IPS-NIHi7 (cell line): ENCODE measurements around the gene XRCC3.

Experiments
- DNase-seq: peaks from one replicate; pipeline ENCODE4 v3.0.0; 2012; ENCODE audit warnings: mixed read lengths; ENCODE audit errors: extremely low spot score

Gene XRCC3

DNA sequence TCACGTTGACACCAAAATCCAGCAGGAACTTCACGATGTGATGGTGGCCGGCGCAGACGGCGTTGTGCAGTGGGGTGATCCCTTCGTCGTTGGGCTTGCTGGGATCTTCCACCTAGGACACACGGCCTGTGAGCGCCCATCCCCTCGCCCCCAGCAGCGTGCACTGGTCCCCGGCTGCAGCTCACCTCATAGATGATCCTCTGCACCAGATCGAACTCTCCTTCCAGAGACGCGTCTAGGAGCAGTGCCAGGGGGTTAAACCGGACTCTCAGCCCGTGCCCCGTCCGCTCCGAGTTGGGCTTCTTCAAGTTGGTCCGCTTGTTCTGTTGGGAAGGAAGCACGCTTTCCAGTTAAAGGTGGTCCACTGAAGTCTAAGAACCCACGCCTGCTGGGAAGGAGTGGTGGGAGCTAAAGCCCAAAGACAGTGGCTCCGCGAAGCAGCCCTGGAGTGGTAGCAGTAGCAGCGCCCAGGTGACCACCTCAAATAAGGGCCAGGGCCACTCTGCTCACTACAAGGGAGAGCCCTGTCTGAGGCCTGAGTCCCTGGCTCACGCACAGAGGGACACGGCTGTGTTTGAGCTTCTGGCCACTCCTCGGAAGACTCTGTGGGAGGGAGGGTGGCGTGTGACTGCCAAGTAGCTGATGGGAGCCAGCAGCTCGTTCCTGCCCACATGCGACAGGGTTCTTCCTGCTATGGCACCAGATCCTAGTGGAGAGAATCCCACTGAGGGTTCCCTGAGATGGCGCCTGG, 23.6 kb upstream of the XRCC3 start:
- no peak for DNase-seq

DNA sequence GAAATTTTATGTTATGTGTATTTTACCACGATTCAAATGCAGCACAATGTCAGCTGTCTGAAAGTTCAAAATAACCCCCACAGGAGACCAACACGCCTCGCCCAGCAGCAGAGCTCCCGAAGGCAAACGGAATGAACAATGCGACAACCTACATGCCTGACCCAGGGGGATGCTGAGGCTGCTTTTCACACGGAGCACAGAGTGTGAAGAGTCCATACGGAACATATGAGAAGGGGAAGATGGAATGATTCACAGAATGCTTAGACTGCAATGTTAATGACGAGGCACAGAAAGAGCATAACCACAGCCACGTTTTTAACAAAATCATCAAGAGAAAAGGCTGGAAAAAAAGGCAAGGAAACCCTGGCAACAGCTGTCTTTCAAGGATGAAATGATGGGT, 22.9 kb upstream of the XRCC3 start:
- DNase-seq = no peak

DNA sequence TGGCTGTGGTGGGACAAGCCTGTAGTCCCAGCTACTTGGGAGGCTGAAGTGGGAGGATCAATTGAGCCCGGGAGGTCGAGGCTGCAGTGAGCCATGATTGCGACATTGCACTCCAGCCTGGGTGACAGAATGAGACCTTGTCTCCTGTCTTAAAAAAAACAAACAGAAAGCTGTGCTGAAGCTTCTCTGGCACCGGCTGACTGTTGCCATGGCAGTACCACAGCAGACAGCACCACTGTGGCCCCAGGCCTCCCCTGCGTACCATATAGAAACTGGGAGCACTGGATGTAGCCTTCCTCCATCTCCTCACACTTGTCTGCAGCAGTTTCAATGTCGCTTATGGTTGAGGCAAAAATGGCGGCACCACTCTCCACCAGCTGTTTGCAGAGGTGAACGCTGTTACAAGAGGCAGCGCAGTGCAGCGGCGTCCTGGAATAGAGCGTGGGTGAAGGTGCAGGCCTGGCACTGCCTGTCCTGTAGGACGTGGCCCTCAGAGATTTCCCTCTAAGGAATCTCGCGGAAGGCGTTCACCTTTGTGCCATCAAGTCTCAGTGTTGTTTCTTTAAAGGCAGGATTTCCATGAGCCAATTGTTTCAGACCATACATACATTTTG, 22.3 kb upstream of the XRCC3 start:
- DNase-seq = no peak

DNA sequence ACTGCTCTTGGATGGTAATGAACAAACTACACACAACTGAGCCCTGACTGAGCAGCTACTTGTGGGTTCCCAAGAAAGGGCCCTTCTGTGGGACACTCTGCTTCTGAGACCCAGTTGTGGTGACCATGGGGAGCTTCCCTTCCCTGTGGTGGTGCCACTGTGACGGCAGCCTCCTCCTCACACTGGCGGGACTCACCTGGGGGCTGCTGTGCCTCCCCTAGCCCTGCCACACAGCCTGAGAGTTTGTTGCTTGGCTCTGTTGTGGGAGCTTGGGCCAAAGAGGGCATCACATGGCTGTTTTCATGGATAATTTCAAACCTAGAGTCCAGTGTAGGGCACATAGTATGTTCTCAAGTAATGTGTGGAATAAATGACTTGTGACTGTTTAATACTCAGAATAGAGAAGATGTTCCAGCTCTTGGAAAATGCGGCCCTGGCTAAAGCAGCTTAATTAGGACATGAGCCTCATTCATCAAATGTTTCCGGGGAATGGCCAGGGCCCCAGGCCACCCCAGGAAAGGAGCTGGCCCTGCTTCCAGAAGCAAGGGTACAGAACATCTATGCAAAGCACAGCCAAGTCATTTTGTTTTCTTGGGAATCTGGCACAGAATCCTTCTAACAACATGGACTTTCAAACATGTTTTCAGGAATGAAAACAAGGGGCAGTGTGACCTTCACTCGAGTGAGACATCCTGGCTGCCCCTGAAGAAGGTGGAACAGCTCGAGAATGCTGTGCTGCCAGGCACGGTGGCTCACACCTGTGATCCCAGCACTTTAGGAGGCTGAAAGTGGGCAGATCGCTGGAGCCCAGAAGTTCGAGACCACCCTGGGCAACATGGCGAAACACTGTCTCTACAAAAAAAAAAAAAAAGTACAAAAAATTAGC, 21.5 kb upstream of the XRCC3 start:
- DNase-seq = no peak

DNA sequence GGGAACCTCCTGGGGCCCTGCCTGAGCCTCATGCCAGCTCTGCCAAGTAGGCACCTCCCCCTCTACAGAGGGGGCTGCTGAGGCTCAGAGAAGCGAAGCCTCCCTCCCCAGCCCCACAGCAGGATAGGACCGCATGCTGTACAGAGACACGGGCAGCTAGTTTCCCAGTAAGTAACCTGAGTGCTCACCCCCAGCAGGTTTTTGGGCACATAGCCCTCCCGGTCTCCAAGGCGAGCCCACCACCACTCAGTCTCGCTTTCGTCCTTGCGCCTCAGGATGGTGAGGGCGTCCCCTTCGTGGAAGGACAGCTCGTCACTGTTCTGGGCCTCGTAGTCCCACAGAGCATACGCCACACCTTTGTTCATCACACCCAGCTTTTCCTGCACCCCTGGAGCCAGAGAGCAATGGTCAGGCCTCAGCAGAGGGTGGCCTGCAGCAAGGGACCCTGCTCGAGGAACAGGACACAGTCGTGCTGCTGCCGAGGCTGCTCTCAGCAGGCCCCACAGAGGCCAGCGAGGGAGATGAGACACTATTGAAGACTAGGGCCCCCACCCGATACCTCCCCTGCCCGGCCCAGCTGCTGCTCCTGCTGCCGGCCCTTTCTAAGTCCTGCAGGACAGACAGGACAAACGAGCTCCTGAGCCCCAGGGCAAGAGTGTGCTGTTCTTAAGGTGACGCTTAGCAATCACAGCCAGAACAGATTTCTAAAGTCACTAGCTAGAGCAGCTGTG, 20.7 kb upstream of the XRCC3 start:
- DNase-seq = no peak

DNA sequence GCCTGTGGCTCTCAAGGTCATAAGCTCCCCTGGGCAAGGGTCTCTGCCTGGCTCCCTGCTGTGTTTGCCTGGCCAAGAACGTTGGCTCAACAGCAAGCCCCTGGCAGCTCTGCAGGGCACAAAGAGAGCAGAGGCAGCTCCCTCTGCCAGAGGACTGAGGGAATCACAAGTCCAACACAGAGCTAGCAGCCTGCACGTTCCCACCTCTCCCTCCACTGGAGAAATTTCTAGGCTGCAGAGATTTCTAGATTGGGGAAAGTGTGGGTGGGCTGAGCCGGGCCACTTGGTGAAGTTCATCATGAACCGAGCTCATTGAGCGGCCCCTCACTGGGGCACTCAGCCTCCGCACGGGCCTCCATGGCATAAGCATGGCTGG, 20.2 kb upstream of the XRCC3 start:
- DNase-seq = no peak

DNA sequence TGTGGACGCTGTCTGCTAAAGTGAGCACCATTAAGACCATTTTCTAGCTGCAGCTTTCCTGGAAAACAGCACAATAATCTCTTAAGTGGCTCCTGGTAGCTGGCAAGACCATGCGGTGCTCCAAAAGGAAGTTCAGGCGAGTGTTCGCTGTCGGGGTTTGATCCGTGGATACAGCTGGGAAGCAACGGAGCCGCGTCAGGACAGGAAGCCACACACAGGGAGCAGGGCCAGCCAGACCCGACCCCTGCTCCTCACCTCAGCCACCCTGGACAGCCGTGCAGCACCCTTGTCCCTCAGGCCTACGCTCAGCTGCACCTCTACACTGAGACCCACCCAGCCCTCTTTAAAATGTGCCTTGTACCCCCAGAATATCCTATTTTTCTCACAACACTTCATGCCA, 19.8 kb upstream of the XRCC3 start:
- DNase-seq = no peak

DNA sequence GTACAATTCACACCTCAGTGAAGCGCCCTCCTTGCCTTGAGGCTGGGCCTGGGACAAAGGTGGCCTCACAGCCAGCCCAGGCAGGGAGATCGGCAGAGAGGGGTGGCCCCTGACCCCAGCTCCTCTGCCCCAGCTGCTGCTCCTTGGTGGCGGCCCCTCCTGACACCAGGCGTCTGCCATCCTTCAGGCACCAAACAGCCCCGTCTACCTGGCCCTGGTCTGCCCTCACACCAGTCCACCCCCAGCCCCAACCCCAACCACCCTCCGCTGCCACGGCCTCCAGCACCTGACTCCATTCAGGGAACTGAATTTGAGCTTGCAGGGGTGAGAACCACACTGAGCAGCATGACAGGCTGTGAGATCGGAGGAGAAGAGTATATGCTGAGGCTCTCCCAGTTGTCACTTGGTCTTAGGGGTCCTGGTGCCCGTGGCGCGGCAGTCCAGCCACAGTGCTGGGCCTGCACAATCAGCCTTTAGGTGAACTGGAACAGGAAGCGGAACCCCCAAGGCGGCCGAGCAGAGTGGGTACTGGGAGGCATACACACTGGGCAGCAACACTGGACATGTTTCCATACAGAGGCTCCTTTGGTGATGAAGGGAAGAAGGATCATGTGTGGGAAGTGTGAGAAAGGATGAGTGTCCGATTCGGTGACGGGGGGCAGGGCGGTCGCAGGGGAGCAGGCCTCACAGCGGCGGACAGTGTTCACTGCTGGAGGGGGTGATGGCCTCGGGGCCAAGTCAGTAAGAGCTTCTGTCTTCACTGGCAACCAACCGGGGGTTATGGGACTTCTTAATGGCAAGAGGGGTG, 19.0 kb upstream of the XRCC3 start:
- no peak for DNase-seq

DNA sequence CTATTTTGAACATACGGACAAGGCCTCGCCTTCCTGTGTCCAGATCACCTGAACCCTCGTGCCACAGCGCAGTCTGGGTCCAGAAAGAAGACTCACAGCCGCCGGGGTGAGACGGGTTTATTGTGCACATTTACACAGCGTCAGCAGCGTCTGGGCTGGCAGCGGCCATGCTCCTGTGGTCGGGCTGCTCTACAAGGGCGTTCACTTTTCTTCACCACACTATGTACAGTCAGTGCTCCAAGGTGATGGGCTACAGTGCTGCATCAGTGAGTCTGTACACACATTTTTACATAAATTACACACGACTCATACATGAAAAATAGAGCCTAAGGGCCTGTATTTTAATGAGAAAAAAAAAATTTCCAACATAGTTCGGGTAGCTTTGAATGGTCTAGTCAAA, 18.4 kb upstream of the XRCC3 start:
- no peak for DNase-seq

DNA sequence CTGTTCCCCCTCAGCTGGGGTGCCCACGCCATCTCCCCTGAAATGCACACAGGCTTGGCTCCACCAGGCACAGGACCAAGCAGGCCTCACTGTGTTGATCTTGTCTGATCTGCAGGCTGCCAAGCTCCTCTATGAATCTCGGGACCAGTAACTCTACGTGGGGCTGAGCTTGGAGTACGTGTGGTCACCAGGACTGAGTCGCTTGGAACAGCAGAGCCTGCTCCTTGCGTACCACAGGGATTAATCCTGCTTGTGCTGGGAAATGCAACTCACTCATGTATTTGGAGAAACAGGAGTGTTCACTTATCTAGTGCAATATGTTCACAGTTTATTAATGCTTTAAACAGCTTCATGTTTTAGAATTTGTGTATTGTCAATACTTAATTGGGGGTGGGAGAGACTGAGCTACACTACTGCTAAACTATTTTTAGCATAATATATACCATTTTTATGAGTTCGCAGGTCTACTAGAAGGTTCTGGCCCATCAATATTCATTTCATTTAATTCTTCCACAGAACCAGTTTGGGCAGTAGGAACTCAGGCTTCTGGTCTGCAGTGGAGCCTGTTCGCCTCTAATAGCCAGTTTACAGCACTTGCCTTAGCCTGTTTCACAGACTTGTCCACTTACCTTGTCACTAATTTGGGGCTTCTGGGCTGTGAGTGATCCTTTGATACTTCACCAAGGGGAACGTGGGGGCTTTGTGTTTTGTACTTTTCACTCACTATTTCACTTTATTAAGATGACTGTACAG, 17.8 kb upstream of the XRCC3 start:
- no peak for DNase-seq

DNA sequence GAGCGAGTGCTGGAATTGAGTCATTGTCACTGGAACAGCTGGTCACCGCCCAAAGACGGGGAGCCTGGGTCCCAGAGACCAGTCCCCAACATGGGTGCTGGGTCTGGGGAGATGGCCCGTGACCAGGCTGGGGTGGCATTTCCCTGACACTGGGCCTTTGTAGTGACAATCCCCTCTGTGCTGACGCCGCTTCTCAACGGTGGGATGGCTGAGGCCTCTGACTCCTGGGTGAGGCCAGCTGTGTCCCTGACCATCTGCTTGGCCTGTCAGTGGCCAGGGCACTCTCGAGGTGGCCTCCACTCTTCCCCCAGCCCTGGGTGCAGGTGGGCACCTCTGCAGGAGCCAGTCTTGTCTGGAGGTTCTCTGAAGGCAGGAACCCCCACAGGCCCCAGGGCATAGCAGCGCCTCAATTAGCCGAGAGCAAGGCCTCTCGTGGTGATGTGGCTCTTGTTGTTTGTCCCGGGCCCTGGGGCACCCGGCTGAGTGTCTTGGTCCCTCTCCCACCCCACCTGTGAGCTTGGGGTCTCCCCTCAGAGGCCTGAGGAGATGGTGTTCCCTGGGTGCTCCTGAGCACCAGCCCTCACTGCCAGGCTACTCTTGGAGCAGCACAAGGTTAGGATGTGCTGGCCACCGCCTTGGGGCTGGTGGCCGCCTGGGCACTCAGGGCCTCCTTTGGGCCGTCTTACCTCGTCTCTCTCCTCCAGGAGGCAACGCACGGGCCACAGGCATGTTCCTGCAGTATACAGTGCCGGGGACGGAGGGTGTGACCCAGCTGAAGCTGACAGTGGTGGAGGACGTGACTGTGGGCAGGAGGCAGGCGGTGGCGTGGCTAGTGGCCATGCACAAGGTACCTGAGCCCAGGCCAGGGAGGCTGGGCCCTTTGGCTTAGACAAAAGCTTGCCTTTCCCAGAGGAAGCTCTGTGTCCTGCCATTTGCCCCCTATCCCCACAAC, 16.9 kb upstream of the XRCC3 start:
- no peak for DNase-seq

DNA sequence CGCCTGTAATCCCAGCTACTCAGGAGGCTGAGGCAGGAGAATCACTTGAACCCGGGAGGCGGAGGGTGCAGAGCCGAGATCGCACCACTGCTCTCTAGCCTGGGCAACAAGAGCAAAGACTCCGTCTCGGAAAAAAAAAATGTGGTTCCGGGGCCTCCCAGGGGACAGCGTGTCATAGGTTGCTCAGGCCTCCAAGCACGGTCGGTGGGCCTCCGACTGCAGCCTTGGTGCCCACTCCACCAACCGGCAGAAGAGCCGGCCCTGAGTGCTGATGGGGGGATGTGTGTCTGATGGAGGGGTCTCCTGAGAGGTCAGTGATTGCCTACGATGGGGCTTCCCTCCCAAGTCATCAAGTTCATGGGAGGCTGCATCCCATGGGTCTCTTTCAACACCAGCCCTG, 16.2 kb upstream of the XRCC3 start:
- no peak for DNase-seq

DNA sequence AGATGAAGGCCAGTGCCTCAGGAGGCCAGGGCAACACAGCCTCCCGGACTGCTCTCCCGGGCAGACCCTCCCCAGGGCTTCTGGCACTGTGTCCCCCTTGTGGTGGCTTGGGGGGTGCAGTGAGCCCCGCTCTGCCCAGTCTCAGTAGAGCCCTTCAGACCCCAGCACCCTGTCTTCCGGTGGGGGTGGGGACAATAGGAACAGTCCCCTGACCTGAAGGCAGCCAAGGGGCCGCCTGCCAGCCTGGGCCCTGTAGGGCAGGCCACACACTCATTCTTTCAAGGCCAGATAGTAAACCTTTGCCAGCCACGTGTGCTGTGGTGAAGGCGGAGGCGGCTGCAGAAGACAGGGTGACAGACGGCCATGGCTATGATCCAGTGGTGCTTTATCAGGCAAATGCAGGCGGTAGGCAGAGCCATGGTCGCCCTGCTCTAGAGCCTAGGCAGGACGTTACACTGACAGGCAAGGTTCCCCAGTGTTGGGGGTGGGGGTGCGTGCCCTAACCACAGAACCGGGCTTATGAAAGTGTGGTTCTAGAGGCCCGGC, 15.3 kb upstream of the XRCC3 start:
- DNase-seq = no peak

DNA sequence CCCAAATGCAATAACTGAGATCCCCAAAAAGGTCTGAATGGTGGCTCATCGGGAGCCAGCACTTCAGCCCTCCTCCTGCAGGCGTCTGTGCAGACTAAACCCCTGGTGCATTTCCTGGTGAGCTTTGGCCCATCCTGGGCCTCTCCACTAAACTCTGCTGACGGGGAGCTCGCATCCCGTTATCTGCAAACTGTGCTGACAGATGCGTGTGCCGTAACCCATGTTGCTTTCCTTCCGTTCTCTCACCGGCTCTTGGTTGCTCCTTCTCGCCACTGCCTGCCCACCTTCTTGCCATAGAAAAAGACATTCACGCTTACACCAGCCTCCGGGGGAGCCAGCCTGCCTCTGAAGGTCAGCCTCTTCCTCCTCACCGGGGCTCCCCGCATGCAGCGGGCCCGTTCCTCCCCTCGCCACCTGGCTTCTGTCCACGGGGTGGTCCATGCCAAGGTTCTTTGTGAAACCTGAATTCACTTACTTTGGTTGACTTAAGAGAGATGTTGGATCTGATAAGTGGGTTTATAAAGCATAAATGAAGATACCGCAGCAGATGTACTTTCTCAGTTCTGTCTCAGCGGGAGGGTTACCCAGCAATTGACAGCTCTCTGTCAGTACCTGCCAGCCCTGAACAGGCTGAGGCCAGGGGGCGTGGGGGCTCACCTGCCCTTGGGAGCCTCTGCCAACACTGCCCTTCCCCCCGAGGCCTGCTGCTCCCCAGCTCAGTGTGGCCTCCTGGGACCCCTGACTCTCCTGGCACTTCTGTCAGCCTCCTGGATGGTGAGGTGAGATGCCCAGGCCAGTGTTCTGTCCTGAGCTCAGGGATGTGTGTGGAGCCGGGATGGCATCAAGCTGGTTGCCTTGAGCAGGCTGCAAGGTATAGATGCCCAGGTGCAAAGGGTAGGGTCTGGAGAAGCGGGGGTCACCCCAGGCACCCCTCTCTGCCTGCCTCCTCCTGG, 14.5 kb upstream of the XRCC3 start:
- no peak for DNase-seq

DNA sequence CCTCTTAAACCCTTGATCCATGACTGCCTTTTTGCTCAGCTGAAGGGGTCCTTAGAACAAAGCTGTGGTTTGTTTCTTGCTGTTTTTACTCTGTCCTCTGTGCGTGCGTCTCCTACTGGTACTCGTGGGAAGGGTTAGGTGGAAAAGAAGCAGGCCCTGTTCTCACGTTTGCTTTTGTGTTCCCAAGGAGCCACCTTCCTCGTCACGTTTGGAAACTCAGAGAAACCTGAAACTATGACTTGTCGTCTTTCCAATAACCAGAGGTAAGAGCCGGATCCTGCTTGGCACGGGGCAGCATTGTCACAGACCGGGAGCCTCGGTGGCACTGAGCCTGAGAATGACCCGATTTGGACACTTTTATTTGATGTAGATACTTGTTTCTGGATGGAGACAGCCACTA, 13.5 kb upstream of the XRCC3 start:
- DNase-seq = no peak

DNA sequence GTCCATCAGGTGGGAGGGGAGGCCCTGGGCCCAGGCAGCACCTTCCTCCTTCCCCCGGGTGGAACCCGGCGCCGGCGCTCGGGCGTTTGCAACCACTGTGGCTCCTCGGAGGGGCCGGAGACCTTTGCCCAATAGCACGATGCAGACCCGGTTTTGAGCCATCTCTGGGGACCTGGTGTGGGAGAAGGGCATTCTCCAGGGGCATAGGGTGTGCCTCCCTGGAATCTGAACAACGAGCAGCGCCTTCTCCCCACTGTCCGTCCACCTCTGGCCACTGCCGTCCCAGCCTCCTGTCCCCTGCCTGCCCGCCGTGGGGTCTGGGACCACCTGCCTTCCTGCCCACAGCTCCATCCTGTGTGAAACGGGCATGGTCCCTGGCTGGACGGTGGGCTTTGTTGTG, 12.9 kb upstream of the XRCC3 start:
- no peak for DNase-seq

DNA sequence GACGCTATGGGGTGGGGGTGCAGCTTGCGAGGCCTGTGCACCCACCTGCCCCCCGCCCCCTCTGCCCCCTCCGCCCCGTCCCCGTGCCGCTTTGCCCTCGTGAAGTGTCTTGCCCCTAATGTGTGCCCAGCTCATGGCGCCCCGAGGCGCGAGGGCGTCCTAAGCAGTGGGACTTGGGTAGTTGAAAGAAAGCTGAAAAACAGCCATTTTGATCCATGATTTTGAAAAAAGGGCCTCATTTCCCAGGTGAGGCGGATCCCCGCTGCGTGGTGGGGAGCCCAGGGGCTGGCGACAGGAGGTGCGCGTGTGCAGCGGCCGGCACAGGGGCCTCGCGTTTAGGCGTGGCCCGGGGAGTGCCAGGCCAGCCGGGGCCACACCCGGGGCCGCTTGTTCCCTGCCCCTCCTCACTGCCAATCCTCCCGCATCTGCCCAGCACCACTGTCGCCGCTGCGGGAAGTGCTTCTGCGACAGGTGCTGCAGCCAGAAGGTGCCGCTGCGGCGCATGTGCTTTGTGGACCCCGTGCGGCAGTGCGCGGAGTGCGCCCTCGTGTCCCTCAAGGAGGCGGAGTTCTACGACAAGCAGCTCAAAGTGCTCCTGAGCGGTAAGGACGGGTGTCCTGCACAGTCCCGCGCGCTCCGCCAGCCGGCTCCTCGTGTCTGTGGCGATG, 12.2 kb upstream of the XRCC3 start:
- DNase-seq = no peak
